WTC11 (cell line): Measurements from ENCODE around the gene DIDO1. TPM values are rescaled to one million over a fixed set of nuclear protein-coding genes. Genes with fewer than 3 reads are reported as not detected.

Experiments
- ATAC-seq: fragments of 200-7000 bp; cut with Tn5 transposase; 2 replicates; pipeline ENCODE4 v1.10.0; 2021; ENCODE audit warnings: mild to moderate bottlenecking, moderate library complexity
- CTCF ChIA-PET: fragments of 300-600 bp; sonication (Branson Sonifier 250); formaldehyde crosslinking; loops from one replicate; lab custom pipeline; 2021; ENCODE audit warnings: antibody characterized with exemption; lab: Charles Lee
- POLR2A ChIA-PET: fragments of 350-600 bp; sonication (Branson Sonifier 250); formaldehyde crosslinking; loops from one replicate; lab custom pipeline; 2021; ENCODE audit warnings: antibody characterized with exemption; lab: Charles Lee
- DNase-seq: peaks from one replicate; pipeline ENCODE4 v3.0.0; 2021; ENCODE audit warnings: low spot score
- H3K27ac Mint-ChIP-seq: 2 replicates; pipeline ENCODE4 v1.8.0; 2021; ENCODE audit warnings: mixed read lengths
- H3K27me3 Mint-ChIP-seq: 2 replicates; pipeline ENCODE4 v1.8.0; 2021; ENCODE audit warnings: low read depth, mild to moderate bottlenecking, moderate library complexity, mixed read lengths
- H3K36me3 Mint-ChIP-seq: 2 replicates; pipeline ENCODE4 v1.8.0; 2021; ENCODE audit warnings: mixed read lengths
- H3K4me1 Mint-ChIP-seq: 2 replicates; pipeline ENCODE4 v1.8.0; 2022; ENCODE audit warnings: mixed read lengths
- H3K4me3 Mint-ChIP-seq: 2 replicates; pipeline ENCODE4 v1.8.0; 2021; ENCODE audit warnings: mild to moderate bottlenecking, moderate library complexity, mixed read lengths
- H3K9me3 Mint-ChIP-seq: 2 replicates; pipeline ENCODE4 v1.8.0; 2021; ENCODE audit warnings: mixed read lengths
- AR ChIP-seq: fragments of 250-450 bp; sonication (Bioruptor Pico); IDR thresholded peaks from 2 replicates; pipeline ENCODE4 v1.9.0; 2021; ENCODE audit warnings: mild to moderate bottlenecking
- ARID4B ChIP-seq: sonication (generic); formaldehyde crosslinking; IDR thresholded peaks from 2 replicates; pipeline ENCODE4 v1.8.0; 2023; ENCODE audit warnings: missing genetic modification reagents, mild to moderate bottlenecking, borderline replicate concordance
- ATF2 ChIP-seq: sonication (generic); formaldehyde crosslinking; IDR thresholded peaks from 2 replicates; pipeline ENCODE4 v1.8.1; 2022; ENCODE audit warnings: low read depth, missing genetic modification reagents, borderline replicate concordance
- CREB1 ChIP-seq: sonication (generic); formaldehyde crosslinking; IDR thresholded peaks from 2 replicates; pipeline ENCODE4 v1.8.0; 2023; ENCODE audit warnings: mild to moderate bottlenecking, missing genetic modification reagents
- CREM ChIP-seq: sonication (generic); formaldehyde crosslinking; IDR thresholded peaks from 2 replicates; pipeline ENCODE4 v1.8.1; 2022; ENCODE audit warnings: mild to moderate bottlenecking, missing genetic modification reagents, moderate library complexity
- ETV6 ChIP-seq: sonication (generic); formaldehyde crosslinking; IDR thresholded peaks from 2 replicates; pipeline ENCODE4 v1.8.1; 2022; ENCODE audit warnings: mild to moderate bottlenecking, missing genetic modification reagents
- GABPB1 ChIP-seq: sonication (generic); formaldehyde crosslinking; IDR thresholded peaks from 2 replicates; pipeline ENCODE4 v1.8.1; 2023; ENCODE audit warnings: mild to moderate bottlenecking, missing genetic modification reagents
- GTF2I ChIP-seq: fragments of 250-450 bp; sonication (Bioruptor Pico); conservative IDR thresholded peaks from 2 replicates; pipeline ENCODE4 v1.4.0; 2021; ENCODE audit warnings: mild to moderate bottlenecking
- HMGXB4 ChIP-seq: sonication (generic); formaldehyde crosslinking; IDR thresholded peaks from 2 replicates; pipeline ENCODE4 v1.8.1; 2023; ENCODE audit warnings: mild to moderate bottlenecking, moderate library complexity, missing genetic modification reagents
- JUN ChIP-seq: sonication (generic); formaldehyde crosslinking; IDR thresholded peaks from 2 replicates; pipeline ENCODE4 v1.8.0; 2023; ENCODE audit warnings: mild to moderate bottlenecking, missing genetic modification reagents
- NFE2L1 ChIP-seq: sonication (generic); formaldehyde crosslinking; IDR thresholded peaks from 2 replicates; pipeline ENCODE4 v1.8.1; 2023; ENCODE audit warnings: missing genetic modification reagents
- NR1H2 ChIP-seq: sonication (generic); formaldehyde crosslinking; IDR thresholded peaks from 2 replicates; pipeline ENCODE4 v1.9.0; 2021; ENCODE audit warnings: mild to moderate bottlenecking, moderate library complexity, missing genetic modification reagents
- OVOL2 ChIP-seq: fragments of 250-450 bp; sonication (Bioruptor Pico); IDR thresholded peaks from 2 replicates; pipeline ENCODE4 v1.9.0; 2021; ENCODE audit warnings: mild to moderate bottlenecking, borderline replicate concordance
- RORB ChIP-seq: fragments of 250-450 bp; sonication (Bioruptor Pico); IDR thresholded peaks from 2 replicates; pipeline ENCODE4 v1.9.0; 2021; ENCODE audit warnings: mild to moderate bottlenecking
- SOX15 ChIP-seq: fragments of 250-450 bp; sonication (Bioruptor Pico); IDR thresholded peaks from 2 replicates; pipeline ENCODE4 v1.9.0; 2021; ENCODE audit warnings: mild to moderate bottlenecking
- ZNF138 ChIP-seq: sonication (generic); formaldehyde crosslinking; conservative IDR thresholded peaks from 2 replicates; pipeline ENCODE4 v1.8.1; 2022; ENCODE audit warnings: mild to moderate bottlenecking, moderate library complexity, missing genetic modification reagents
- ZNF263 ChIP-seq: sonication (generic); formaldehyde crosslinking; IDR thresholded peaks from 2 replicates; pipeline ENCODE4 v1.8.1; 2022; ENCODE audit warnings: low read depth, mild to moderate bottlenecking, moderate library complexity, missing genetic modification reagents
- ZNF532 ChIP-seq: fragments of 250-450 bp; sonication (Bioruptor Pico); IDR thresholded peaks from 2 replicates; pipeline ENCODE4 v1.9.0; 2021; ENCODE audit warnings: mild to moderate bottlenecking, borderline replicate concordance
- total RNA-seq: library from RNA; stranded (reverse); gene quantifications from 3 replicates; pipeline ENCODE4 v1.2.3, GENCODE V29; 2021

DIDO1 gene
- total RNA-seq, 1 experiment from 2014 or later: 87.3 TPM

GRCh38 chr20:62895539-62895938, 30.8 kb downstream of the DIDO1 start:
- no peak for TF ChIP-seq NFE2L1 (CRISPR knock-in tag)
- no peak for TF ChIP-seq CREB1 (CRISPR knock-in tag)
- TF ChIP-seq RORB: no peak
- no peak for TF ChIP-seq GTF2I (CRISPR knock-in tag)
- no peak for TF ChIP-seq AR (CRISPR knock-in tag)
- no peak for TF ChIP-seq ATF2 (CRISPR knock-in tag)
- TF ChIP-seq ARID4B (CRISPR knock-in tag): no peak
- TF ChIP-seq ZNF138 (CRISPR knock-in tag): no peak
- no peak for TF ChIP-seq OVOL2
- no peak for TF ChIP-seq ZNF263 (CRISPR knock-in tag)
- TF ChIP-seq JUN: no peak
- no peak for TF ChIP-seq GABPB1 (CRISPR knock-in tag)
- TF ChIP-seq ETV6 (CRISPR knock-in tag): no peak
- TF ChIP-seq, all 79 proteins: peak for 0
- POLR2A ChIA-PET: no interaction called here
- ATAC-seq: no peak
- Mint-ChIP-seq H3K4me3 (no peak overlapping the region), H3K27ac (peak overlapping the region; percentile 94), H3K4me1 (peaks cover 27% of the 10 kb centered on the region), H3K36me3 (peaks cover 64% of the 10 kb centered on the region), H3K27me3 (no peaks in the 10 kb centered on the region; the same call in 1 of the 2 replicates), H3K9me3 (no peaks in the 10 kb centered on the region)
- DNase-seq: no peak
- CTCF ChIA-PET: no interaction called here

GRCh38 chr20:62894261-62894660, 32.0 kb downstream of the DIDO1 start:
- Mint-ChIP-seq H3K9me3 (no peaks in the 10 kb centered on the region), H3K27ac (peak overlapping the region; percentile 53; the same call in 1 of the 2 replicates), H3K4me3 (no peak overlapping the region), H3K27me3 (no peaks in the 10 kb centered on the region; the same call in 1 of the 2 replicates), H3K4me1 (peaks cover 15% of the 10 kb centered on the region), H3K36me3 (peaks cover 77% of the 10 kb centered on the region)
- ATAC-seq (no peak), DNase-seq (no peak)
- ChIA-PET POLR2A (no interaction called here), CTCF (interaction anchor here (0.6 to 1.5 kb wide), 4 partner anchors 8 to 71 kb away, joined by 3 to 5 read pairs (median 4); no protein-coding TSS in a partner anchor)
- TF ChIP-seq HMGXB4 (CRISPR knock-in tag) (no peak), ZNF532 (CRISPR knock-in tag) (no peak), SOX15 (CRISPR knock-in tag) (no peak), NR1H2 (CRISPR knock-in tag) (no peak), CREM (CRISPR knock-in tag) (no peak)
